ENCODE results near the gene USP6NL. TPM values are rescaled to one million over a fixed set of nuclear protein-coding genes. Genes with fewer than 3 reads are reported as not detected.

Gene USP6NL
- total RNA-seq, 2 donors from 2014 or later: 13.9 to 28.4 TPM

- intact Hi-C loops (cut with DNase I): no loop called here
- Histone ChIP-seq H3K9me3 (no peaks in the 10 kb centered on the region), H3K4me3 (no peak overlapping the region), H3K27me3 (replicated peaks; ENCODE audit: insufficient read depth) (no peaks in the 10 kb centered on the region), H3K4me1 (replicated peaks) (no peaks in the 10 kb centered on the region), H3K36me3 (no peaks in the 10 kb centered on the region), H3K27ac (no peak overlapping the region)
- TF ChIP-seq CTCF (IDR thresholded peaks at IDR 0.05) (no peak), POLR2A (IDR thresholded peaks at IDR 0.05) (no peak), POLR2AphosphoS5 (IDR thresholded peaks at IDR 0.05) (no peak)
- 47% methylated on average over 12 of the region's 12 CpGs for WGBS
- no peak for DNase-seq (ENCODE audit: low spot score)
These were observed 138.2 kb downstream of the USP6NL start for GRCh38 chr10:11473128-11473760.

- no peaks in the 10 kb centered on the region for H3K36me3 ChIP-seq
- no peak for TF ChIP-seq POLR2A (IDR thresholded peaks at IDR 0.05)
- no peak for TF ChIP-seq POLR2AphosphoS5 (IDR thresholded peaks at IDR 0.05)
- TF ChIP-seq CTCF (IDR thresholded peaks at IDR 0.05): peak; percentile 44 to 77 (median 66)
- no peak overlapping the region for H3K4me3 ChIP-seq
- H3K27me3 ChIP-seq (replicated peaks; ENCODE audit: insufficient read depth): no peaks in the 10 kb centered on the region
- intact Hi-C loops (cut with DNase I): no loop called here
- peak; percentile 43 for DNase-seq (ENCODE audit: low spot score)
- 54% methylated on average over 8 of the region's 8 CpGs for WGBS
- no peak overlapping the region for H3K27ac ChIP-seq
- H3K4me1 ChIP-seq (replicated peaks): no peaks in the 10 kb centered on the region
- H3K9me3 ChIP-seq: no peaks in the 10 kb centered on the region
These were observed 139.2 kb downstream of the USP6NL start for GRCh38 chr10:11472158-11472753.

GRCh38 chr10:11469575-11470391, 141.7 kb downstream of the USP6NL start:
- Histone ChIP-seq H3K27me3 (replicated peaks; ENCODE audit: insufficient read depth) (no peaks in the 10 kb centered on the region), H3K4me3 (no peak overlapping the region), H3K27ac (no peak overlapping the region), H3K4me1 (replicated peaks) (no peaks in the 10 kb centered on the region), H3K36me3 (no peaks in the 10 kb centered on the region), H3K9me3 (no peaks in the 10 kb centered on the region)
- 92% methylated on average over 22 of the region's 22 CpGs for WGBS
- intact Hi-C loops (cut with DNase I): no loop called here
- no peak for DNase-seq (ENCODE audit: low spot score)
- no peak for TF ChIP-seq POLR2A (IDR thresholded peaks at IDR 0.05)
- no peak for TF ChIP-seq POLR2AphosphoS5 (IDR thresholded peaks at IDR 0.05)
- no peak for TF ChIP-seq CTCF (IDR thresholded peaks at IDR 0.05)

- H3K27me3 ChIP-seq (replicated peaks; ENCODE audit: insufficient read depth): no peaks in the 10 kb centered on the region
- DNase-seq (ENCODE audit: low spot score): no peak
- H3K36me3 ChIP-seq: no peaks in the 10 kb centered on the region
- intact Hi-C loops (cut with DNase I): no loop called here
- H3K4me1 ChIP-seq (replicated peaks): no peaks in the 10 kb centered on the region
- 89% methylated on average over 7 of the region's 7 CpGs for WGBS
- H3K27ac ChIP-seq: no peak overlapping the region
- H3K9me3 ChIP-seq: no peaks in the 10 kb centered on the region
- TF ChIP-seq POLR2A (IDR thresholded peaks at IDR 0.05) (no peak), POLR2AphosphoS5 (IDR thresholded peaks at IDR 0.05) (no peak), CTCF (IDR thresholded peaks at IDR 0.05) (no peak)
- H3K4me3 ChIP-seq: no peak overlapping the region
These were observed 143.2 kb downstream of the USP6NL start for GRCh38 chr10:11468126-11468742.
